ENCODE results near the gene HSPA4. TPM values are rescaled to one million over a fixed set of nuclear protein-coding genes. Genes with fewer than 3 reads are reported as not detected.

HSPA4 gene
- total RNA-seq, 1 experiment from 2014 or later: 70.6 TPM

- Histone ChIP-seq H4K20me1 (ENCODE audit: low read length) (no peaks in the 10 kb centered on the region), H3K4me3 (ENCODE audit: low read length) (no peak overlapping the region), H3K36me3 (ENCODE audit: low read depth, low read length) (no peaks in the 10 kb centered on the region), H3K9me3 (ENCODE audit: low read length) (no peaks in the 10 kb centered on the region), H3F3A (ENCODE audit: low read length, unreplicated experiment) (no peaks in the 10 kb centered on the region), H3K9ac (ENCODE audit: low read length) (no peak overlapping the region), H3K27ac (ENCODE audit: low read length) (no peak overlapping the region), H3K4me2 (ENCODE audit: low read length) (no peak overlapping the region), H3K79me2 (ENCODE audit: low read length) (no peaks in the 10 kb centered on the region), H2AFZ (ENCODE audit: low read length) (no peak overlapping the region), H3K9me2 (replicated peaks; ENCODE audit: low read length) (no peaks in the 10 kb centered on the region), H3K4me1 (ENCODE audit: insufficient read depth, low read length) (no peaks in the 10 kb centered on the region), H3K27me3 (ENCODE audit: low read length) (no peaks in the 10 kb centered on the region)
- intact Hi-C loops (cut with micrococcal nuclease): no loop called here
- no TSS peak for BruUV-seq (replicated peaks)
- TF ChIP-seq EZH2phosphoT487 (IDR thresholded peaks at IDR 0.05; ENCODE audit: borderline replicate concordance, low read length) (no peak), CTCF (conservative IDR thresholded peaks at IDR 0.05; ENCODE audit: low read depth, low read length) (no peak), EZH2 (IDR thresholded peaks at IDR 0.05; ENCODE audit: low read length, unreplicated experiment) (no peak)
- POLR2A ChIA-PET (ENCODE audit: unreplicated experiment): no interaction called here
- CTCF ChIA-PET: no interaction called here
- DNase-seq: no peak
- no peak for ATAC-seq
Measured at GRCh38 chr5:133121611-133122150, 69.9 kb downstream of the HSPA4 start.

GRCh38 chr5:133122711-133123110, 70.9 kb downstream of the HSPA4 start:
- H3K4me1 ChIP-seq (ENCODE audit: insufficient read depth, low read length): no peaks in the 10 kb centered on the region
- H3F3A ChIP-seq (ENCODE audit: low read length, unreplicated experiment): no peaks in the 10 kb centered on the region
- H3K9me2 ChIP-seq (replicated peaks; ENCODE audit: low read length): no peaks in the 10 kb centered on the region
- ATAC-seq (no peak), DNase-seq (no peak)
- H3K9ac ChIP-seq (ENCODE audit: low read length): no peak overlapping the region
- no peak overlapping the region for H2AFZ ChIP-seq (ENCODE audit: low read length)
- no peaks in the 10 kb centered on the region for H3K79me2 ChIP-seq (ENCODE audit: low read length)
- H3K27me3 ChIP-seq (ENCODE audit: low read length): no peaks in the 10 kb centered on the region
- H3K27ac ChIP-seq (ENCODE audit: low read length): no peak overlapping the region
- no peak overlapping the region for H3K4me3 ChIP-seq (ENCODE audit: low read length)
- H4K20me1 ChIP-seq (ENCODE audit: low read length): no peaks in the 10 kb centered on the region
- TF ChIP-seq CTCF (conservative IDR thresholded peaks at IDR 0.05; ENCODE audit: low read depth, low read length) (no peak), EZH2phosphoT487 (IDR thresholded peaks at IDR 0.05; ENCODE audit: borderline replicate concordance, low read length) (no peak), EZH2 (IDR thresholded peaks at IDR 0.05; ENCODE audit: low read length, unreplicated experiment) (no peak)
- no peak overlapping the region for H3K4me2 ChIP-seq (ENCODE audit: low read length)
- H3K9me3 ChIP-seq (ENCODE audit: low read length): no peaks in the 10 kb centered on the region
- no TSS peak for BruUV-seq (replicated peaks)
- ChIA-PET POLR2A (ENCODE audit: unreplicated experiment) (no interaction called here), CTCF (no interaction called here)
- H3K36me3 ChIP-seq (ENCODE audit: low read depth, low read length): no peaks in the 10 kb centered on the region
- intact Hi-C loops (cut with micrococcal nuclease): no loop called here

GRCh38 chr5:133123297-133123696, 71.5 kb downstream of the HSPA4 start:
- Histone ChIP-seq H4K20me1 (ENCODE audit: low read length) (no peaks in the 10 kb centered on the region), H3K4me2 (ENCODE audit: low read length) (no peak overlapping the region), H3K9me2 (replicated peaks; ENCODE audit: low read length) (no peaks in the 10 kb centered on the region), H3F3A (ENCODE audit: low read length, unreplicated experiment) (no peaks in the 10 kb centered on the region), H3K4me1 (ENCODE audit: insufficient read depth, low read length) (no peaks in the 10 kb centered on the region), H2AFZ (ENCODE audit: low read length) (no peak overlapping the region), H3K79me2 (ENCODE audit: low read length) (no peaks in the 10 kb centered on the region), H3K36me3 (ENCODE audit: low read depth, low read length) (no peaks in the 10 kb centered on the region), H3K4me3 (ENCODE audit: low read length) (no peak overlapping the region), H3K27ac (ENCODE audit: low read length) (no peak overlapping the region), H3K9me3 (ENCODE audit: low read length) (no peaks in the 10 kb centered on the region), H3K27me3 (ENCODE audit: low read length) (no peaks in the 10 kb centered on the region), H3K9ac (ENCODE audit: low read length) (no peak overlapping the region)
- ChIA-PET POLR2A (ENCODE audit: unreplicated experiment) (no interaction called here), CTCF (no interaction called here)
- TF ChIP-seq EZH2phosphoT487 (IDR thresholded peaks at IDR 0.05; ENCODE audit: borderline replicate concordance, low read length) (no peak), EZH2 (IDR thresholded peaks at IDR 0.05; ENCODE audit: low read length, unreplicated experiment) (no peak), CTCF (conservative IDR thresholded peaks at IDR 0.05; ENCODE audit: low read depth, low read length) (no peak)
- DNase-seq (no peak), ATAC-seq (no peak)
- intact Hi-C loops (cut with micrococcal nuclease): no loop called here
- BruUV-seq (replicated peaks): no TSS peak
